ENCODE data around the gene ACAD10.
"Not testable (repeated sequence)": the region's sequence is repeated elsewhere in the genome, so short reads cannot be mapped to it uniquely, and the experiment has no call there.

ACAD10 gene

DNA sequence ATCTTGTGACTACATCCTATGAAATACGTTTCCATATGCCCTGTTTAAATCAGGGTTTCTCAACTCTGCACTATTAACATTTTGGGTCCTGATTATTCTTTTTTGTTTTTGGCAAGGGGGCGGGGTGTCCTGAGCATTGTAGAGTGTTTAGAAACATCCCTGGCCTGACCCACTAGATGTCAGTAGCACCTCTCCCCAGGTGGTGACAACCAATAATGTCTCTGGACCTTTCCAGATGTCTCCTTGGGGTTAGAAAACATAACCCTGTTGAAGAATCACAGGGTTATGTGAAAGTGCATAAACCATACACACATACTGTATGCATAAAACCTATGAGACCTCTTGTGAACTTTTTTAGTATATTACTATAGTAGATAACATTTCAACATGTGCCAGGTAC lies 1.4 kb downstream of the ACAD10 start:
- ATAC-seq (no peak), DNase-seq (peak; percentile 7)

DNA sequence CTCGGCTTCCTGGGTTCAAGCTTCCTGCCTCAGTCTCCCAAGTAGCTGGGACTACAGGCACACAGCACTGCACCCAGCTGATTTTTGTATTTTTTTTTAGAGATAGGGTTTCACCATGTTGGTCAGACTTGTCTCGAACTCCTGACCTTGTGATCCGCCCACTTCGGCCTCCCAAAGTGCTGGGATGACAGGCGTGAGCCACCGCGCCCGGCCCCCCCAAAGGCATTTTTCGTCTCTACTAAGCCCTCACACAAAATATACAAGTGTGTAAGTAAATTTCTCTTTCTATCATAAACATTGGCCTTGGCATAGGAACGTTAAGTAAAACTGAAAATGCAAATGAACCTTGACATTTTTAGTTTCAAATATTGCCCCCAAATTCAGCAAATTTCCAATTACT lies 2.1 kb downstream of the ACAD10 start:
- no peak for ATAC-seq
- DNase-seq: no peak

DNA sequence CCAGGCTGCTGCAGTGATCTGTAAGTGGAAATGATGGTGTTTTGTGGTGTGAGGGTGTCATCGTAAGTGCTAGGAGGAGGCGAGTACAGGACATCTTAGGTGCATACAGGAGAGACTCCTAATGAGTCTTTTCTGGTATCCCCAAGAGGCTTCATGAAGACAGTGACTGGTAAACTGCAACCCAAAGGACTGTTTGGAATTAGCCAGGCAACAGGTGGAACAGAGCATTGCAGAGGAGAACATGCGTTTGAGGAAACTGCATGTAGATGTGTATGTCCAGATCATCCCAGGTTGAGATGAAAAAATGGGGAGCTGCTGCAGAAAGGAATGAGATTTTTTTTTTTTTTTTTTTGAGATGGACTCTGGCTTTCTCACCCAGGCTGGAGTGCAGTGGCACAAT lies 5.4 kb downstream of the ACAD10 start:
- DNase-seq: no peak
- ATAC-seq: no peak

DNA sequence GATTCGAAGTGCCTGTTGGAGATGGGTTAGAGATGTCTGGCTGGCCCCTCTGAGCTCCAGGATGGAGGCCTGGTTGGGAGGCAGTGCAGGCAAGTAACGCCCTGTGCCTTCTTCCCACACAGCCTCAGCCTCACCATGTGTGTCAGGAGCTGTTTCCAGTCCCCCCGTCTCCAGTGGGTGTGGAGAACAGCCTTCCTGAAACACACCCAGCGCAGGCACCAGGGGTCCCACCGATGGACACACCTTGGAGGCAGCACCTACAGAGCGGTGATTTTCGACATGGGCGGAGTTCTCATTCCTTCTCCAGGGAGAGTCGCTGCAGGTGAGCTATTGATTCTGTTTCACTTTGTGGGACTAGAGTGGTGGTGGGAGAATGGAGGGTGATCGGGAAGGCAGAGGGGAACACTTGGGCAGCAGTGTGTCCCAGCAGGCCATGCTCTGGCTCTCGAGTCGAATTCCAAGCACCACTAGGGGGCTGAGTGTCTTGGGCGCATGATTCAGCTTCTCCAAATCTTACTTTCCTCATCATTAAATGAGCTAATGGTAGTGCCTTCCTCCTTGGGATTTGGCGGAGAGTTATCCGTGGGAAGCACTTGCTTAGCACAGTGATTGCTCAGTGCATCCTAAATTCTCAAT lies 6.8 kb downstream of the ACAD10 start:
- ATAC-seq: no peak
- DNase-seq: no peak

DNA sequence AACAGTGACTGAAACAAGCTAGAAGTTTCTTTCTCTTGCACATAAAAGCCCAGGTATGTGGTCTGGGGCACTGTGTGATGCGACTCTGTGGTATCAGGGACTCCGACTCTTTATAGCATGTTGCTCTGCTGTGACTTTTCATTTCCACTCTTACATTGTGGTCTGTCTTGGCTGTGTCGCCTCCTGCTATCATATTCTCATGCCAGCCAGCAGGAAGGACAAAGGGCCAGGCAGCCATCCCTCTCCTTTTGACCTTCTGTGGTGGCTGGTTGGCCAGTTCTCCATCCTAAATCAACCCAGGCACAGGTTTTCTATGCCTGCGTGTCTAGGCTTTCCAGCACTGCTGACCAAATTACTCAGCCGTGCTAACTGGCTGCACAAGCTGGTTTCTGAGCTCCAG lies 8.0 kb downstream of the ACAD10 start:
- ATAC-seq (no peak), DNase-seq (no peak)

DNA sequence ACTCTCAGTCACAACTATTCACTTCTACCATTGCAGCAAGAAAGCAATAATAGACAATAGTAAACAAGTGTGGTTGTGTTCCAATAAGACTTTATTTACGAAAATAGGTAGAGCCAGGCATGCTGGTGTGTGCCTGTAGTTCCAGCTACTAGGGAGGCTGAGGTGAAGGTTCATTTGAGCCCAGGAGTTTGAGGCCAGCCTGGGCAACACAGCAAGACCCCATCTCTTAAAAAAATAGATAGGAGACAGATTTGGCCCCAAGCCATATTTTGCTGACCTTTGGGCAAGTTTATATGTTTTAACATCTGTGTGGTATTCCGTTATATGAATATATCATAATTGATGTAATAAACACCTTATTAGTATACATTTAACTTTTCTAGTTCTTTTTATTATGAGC lies 14.1 kb downstream of the ACAD10 start:
- no peak for ATAC-seq
- DNase-seq: no peak

DNA sequence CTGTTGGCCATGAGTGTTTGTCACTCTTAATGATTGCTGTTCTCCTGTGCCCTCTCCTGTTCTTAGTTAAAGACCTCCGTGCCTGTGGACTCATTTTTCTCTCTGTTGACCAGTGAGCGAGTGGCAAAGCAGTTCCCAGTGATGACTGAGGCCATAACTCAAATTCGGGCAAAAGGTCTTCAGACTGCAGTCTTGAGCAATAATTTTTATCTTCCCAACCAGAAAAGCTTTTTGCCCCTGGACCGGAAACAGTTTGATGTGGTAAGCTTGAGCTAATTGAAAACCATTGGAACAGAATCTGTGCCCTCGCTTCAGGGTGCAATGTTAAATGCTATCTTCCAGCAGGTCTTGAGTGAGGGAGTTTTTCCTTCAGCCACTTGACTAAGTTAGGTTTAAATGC lies 19.8 kb downstream of the ACAD10 start:
- no peak for DNase-seq
- ATAC-seq: no peak

DNA sequence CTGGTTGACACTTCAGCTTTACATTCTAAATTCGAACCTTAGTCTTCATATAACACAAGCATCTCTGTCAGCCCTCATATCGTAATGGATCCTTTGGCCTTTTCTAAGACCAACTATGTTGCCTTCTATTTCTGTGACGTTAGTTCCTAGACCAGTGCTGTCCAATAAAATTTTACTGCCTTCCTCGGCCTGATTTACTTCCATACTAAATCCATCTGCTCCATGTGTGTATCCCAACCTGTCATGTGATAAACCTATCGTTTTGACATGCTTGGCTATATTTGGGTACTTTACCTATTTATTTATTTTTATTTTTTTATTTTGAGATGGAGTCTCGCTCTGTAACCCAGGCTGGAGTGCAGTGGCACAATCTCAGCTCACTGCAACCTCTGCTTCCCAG lies 20.3 kb downstream of the ACAD10 start:
- DNase-seq (no peak), ATAC-seq (no peak)

DNA sequence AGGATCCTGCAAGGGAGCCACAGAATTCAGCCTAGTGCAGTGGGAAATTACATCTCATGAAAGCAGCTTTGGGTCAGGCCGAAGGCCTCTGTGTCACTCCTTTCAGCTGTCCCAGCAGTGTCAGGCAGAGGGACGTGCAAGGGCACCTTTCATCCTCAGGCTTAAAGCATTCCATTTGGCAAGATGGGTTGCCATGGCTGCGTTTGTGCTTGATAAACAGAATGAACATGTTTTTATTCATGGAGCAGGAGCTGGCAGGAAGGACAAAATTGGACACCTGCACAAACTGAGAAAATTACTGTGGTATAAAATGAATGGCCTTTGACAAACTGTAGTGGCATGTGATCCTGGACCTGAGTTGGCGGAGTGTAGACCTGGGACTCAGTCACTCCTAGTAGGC lies 29.4 kb downstream of the ACAD10 start:
- no peak for DNase-seq
- no peak for ATAC-seq

DNA sequence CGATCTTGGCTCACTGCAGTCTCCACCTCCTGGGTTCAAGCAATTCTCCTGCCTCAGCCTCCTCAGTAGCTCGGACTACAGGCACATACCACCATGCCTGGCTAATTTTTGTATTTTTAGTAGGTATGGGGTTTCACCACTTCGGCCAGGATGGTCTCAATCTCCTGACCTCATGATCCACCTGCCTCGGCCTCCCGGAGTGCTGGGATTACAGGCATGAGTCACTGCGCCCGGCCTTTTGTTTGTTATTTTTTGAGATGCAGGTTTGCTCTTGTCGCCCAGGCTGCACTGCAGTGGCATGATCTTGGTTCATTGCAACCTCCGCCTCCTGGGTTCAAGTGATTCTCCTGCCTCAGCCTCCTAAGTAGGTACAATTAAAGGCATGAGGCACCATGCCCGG lies 33.5 kb downstream of the ACAD10 start:
- ATAC-seq, DNase-seq: not testable (repeated sequence)

DNA sequence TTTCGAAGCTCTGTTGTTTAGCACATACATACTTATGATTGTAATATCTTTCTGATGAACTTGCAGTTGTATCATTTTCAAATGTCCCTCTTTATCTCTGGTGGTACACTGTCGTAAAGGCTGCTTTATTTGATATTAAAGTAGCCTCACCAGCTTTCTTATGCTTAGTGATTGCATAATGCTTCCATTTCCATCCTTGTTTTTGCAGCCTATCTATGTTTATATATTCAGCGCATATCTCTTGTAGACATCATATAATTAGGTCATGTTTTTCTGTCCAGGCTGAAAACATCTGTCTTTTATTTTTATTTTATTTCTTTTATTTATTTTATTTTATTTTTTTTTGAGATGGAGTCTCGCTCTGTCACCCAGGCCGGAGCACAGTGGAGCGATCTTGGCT lies 34.6 kb downstream of the ACAD10 start:
- ATAC-seq: no peak
- no peak for DNase-seq

DNA sequence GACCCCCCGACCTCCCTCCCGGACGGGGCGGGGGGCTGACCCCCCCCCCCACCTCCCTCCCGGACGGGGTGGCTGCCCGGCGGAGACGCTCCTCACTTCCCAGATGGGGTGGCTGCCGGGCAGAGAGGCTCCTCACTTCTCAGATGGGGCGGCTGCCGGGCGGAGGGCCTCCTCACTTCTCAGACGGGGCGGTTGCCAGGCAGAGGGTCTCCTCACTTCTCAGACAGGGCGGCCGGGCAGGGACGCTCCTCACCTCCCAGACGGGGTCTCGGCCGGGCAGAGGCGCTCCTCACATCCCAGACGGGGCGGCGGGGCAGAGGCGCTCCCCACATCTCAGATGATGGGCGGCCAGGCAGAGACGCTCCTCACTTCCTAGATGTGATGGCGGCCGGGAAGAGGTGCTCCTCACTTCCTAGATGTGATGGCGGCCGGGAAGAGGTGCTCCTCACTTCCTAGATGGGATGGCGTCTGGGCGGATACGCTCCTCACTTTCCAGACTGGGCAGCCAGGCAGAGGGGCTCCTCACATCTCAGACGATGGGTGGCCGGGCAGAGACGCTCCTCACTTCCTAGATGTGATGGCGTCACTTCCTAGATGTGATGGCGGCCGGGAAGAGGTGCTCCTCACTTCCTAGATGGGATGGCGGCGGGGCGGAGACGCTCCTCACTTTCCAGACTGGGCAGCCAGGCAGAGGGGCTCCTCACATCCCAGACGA lies 38.0 kb downstream of the ACAD10 start:
- not testable (repeated sequence) for ATAC-seq, DNase-seq

DNA sequence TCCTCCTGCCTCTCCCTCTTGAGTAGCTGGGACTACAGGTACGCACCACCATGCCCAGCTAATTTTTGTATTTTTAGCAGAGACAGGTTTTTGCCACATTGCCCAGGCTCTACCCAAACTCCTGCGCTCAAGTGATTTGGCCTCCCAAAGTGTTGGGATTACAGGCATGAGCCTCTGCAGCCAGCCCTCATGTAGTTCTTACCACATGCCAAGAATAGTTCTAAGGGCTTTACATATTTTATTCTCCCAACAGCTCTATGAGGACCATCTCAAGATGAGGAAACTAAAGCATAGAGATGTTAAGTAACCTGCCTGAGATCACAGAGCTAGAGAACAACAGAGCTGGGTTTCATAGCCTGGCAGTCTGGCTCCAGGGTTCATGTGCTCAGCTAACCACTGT lies 42.9 kb downstream of the ACAD10 start:
- no peak for DNase-seq
- no peak for ATAC-seq

DNA sequence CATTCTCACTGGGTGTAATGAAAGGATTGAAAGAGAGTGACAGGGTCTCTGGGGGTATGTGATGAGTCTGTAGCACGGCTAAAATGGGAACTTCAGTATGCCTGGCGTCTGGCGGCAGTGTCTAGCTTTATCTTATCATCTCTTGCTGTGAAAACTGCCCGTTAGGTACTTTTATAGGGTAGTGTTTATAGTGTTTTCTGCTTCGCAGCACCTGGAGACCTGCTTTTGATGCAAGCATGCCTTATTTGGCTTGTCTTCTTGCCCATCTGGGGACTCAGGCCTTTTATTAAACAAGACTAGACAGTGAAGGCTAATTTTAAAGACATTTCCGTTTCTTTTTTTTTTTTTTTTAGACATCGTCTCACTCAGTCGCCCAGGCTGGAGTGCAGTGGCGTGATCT lies 44.6 kb downstream of the ACAD10 start:
- DNase-seq (no peak), ATAC-seq (no peak)

DNA sequence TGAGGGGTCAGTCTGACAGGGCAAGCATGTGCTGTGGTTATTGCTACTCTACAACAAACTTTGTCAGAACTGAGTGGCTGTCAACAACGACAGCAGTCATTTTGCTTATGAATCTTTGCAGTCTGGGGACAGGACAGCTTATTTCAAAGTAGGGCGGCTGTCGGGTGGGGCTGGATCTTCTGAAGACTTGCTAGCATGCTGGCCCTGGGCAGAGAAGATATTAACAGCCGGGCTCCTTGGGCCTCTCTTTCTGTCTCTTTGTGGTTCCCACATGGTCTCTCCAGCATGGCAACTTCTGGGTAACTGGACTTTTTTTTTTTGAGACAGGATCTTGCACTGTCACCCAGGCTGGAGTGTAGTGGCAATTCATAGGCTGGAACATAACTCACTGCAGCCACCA lies 46.9 kb downstream of the ACAD10 start:
- no peak for ATAC-seq

DNA sequence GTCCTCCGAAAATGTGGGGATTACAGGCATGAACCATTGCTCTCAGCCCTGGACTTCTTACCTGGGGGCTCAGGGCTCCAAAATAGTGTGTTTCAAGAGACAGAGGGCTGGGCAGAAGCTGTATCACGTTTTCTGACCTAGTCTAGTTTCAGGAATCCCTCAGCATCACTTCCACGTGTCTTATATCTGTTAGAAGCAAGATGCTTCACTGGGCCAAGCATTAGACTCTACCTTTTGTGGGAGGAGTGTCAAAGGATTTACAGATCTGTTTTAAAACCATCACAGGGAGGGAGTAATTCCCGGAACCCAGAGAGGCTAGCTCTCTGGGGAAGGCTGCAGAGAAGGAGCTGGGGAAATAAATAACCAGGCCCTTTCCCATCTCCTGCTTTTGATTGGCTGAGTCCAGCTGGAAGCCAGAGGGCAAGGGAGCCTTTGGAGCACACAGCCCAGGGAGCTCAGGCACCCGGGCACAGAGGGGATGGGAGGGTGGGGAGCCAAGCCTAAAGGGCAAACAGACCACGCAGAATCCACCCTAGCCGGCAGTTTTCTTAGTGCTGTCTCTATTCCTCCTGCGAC lies 47.6 kb downstream of the ACAD10 start:
- ATAC-seq: no peak

More for the DNA sequence above, 46.9 kb downstream of the ACAD10 start:
- DNase-seq: no peak

DNA sequence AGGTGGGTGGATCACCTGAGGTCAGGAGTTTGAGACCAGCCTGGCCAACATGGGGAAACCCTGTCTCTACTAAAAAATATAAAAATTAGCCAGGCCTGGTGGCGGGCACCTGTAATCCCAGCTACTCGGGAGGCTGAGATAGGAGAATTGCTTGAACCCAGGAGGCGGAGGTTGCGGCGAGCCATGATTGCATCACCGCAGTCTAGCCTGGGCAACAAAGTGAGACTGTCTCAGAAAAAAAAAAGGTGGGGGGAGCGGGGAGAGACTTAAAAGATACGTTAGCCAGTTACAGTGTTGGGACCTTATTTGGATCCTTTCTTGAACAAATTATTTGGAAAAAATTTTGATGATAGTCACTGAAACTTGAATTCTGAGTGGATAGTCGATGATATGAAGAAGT lies 53.7 kb downstream of the ACAD10 start:
- DNase-seq, ATAC-seq: not testable (repeated sequence)

More for the DNA sequence above, 47.6 kb downstream of the ACAD10 start:
- DNase-seq: no peak

DNA sequence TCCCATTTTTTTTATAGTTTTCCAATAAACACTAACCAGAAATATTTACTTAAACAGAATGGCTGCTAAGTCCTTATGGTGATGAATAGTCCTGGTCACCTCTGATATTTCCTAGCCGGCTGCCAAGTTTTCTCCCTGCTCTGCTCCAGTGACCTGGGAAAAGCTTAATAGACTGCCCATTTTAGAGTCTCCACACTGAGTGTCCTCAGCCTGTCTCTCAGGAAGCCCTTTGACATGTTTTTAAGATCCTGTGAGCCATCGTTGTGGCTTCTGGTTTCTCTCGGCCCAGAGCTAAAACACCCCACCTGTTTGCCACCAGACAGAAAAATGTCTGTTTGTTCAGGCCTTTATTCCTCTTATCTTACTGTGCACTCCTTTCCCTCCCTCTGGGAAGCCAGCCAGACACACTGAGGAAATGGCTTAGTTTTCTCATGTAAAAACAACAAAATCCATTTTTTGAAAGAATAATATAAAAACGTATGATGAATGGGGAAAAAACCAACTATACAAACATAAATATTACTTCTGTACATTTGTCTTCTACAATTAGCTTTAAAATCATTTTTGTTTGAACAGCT lies 55.5 kb downstream of the ACAD10 start:
- DNase-seq (no peak), ATAC-seq (no peak)

DNA sequence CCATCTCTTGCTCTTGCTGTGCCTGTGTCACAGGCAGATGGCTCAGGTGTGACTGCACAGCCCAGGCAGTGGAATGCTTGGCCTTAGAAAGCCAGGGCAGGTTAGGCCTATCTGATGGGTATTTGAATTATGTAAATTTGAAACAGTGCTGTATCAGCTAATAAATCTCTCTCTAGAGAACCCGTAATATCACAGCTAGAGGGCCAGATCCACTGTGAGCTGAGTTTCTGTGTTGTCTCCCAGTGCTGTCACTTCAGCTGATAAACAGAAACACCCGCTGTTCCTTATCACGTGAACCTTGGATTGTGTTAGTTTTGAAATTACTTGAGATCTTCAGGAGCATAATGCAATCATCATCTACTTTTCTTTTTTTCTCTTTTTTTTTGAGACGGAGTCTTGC lies 59.4 kb downstream of the ACAD10 start:
- ATAC-seq (no peak), DNase-seq (no peak)

DNA sequence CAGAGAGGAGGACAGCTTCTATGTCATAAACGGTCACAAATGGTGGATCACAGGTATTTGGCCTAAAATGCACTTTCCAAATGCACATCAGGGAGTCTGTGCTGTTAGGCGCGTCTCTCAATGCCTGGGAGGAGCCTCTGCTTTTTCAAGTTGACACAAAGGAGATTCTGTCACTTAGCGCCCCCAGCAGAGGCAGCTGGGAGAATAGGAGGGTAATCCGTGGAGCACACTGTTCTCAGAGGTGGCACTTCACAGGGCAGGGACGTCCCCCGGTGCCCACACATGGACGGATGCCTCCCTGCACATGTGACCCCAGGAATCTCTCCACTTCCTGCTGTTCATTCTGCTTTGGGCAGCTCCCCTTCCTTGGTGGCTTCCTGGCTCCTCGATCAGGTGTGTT lies 61.5 kb downstream of the ACAD10 start:
- ATAC-seq (no peak), DNase-seq (no peak)

DNA sequence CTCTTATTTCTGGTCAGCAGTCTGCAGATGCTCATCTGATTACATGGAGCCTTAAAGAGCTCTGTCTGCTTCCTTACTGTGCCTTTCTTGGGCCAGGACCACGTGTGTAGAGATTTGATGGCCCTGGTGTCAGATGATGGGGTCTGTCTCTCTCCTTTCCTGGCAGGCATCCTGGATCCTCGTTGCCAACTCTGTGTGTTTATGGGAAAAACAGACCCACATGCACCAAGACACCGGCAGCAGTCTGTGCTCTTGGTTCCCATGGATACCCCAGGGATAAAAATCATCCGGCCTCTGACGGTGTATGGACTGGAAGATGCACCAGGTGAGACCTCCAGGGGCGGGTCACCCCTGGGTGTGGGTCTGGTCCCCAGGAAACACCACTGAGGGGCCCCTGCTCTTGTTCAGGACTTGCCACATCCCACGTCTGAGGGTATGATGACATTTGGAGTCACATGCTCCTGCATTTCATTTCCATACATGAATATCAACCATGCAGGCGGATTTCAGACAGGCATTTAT lies 62.4 kb downstream of the ACAD10 start:
- DNase-seq: no peak

DNA sequence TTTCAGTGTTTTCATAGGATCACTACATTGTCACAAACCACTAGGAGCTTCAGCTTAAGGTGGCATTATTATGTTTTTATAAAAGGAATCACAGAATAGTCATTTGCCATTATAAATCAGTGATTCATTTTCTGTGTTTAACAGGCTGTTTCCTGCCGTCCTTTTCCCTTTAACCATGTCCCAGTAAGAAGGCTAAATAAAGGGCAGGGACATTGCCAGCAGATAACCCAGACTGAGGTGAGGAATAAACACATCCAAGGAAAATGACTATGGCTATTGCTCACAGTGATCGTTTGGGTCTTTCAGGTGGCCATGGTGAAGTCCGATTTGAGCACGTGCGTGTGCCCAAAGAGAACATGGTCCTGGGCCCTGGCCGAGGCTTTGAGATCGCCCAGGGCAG lies 63.0 kb downstream of the ACAD10 start:
- no peak for ATAC-seq
- DNase-seq: no peak

More for the DNA sequence above, 62.4 kb downstream of the ACAD10 start:
- ATAC-seq: no peak

DNA sequence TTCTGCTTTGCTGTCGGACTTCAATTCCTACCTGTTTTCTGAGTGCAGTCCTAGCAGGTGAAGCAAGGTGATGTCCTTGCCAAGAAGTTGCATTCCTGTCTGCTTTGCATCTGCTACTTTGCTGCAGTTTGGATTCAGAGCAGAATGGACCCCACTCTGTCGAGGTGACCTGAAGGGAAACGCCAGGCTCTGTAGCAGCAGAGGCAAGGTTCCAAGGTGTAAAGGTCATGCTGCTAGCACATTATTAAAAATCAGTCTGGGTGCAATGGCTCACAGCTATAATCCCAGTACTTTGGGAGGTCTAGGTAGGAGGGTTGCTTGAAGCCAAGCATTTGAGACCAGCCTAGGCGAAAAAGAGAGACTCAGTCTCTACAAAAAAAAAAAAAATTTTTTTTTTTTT lies 63.5 kb downstream of the ACAD10 start:
- no peak for DNase-seq
- ATAC-seq: no peak
